ENCODE data around the gene GCK. TPM values are rescaled to one million over a fixed set of nuclear protein-coding genes. Genes with fewer than 3 reads are reported as not detected.
"Not testable (repeated sequence)": the region's sequence is repeated elsewhere in the genome, so short reads cannot be mapped to it uniquely, and the experiment has no call there.

Gene GCK
- total and polyA plus RNA-seq, 12 donors: 0.09 to 2.1 (median 0.50) TPM; not detected in 3

DNA sequence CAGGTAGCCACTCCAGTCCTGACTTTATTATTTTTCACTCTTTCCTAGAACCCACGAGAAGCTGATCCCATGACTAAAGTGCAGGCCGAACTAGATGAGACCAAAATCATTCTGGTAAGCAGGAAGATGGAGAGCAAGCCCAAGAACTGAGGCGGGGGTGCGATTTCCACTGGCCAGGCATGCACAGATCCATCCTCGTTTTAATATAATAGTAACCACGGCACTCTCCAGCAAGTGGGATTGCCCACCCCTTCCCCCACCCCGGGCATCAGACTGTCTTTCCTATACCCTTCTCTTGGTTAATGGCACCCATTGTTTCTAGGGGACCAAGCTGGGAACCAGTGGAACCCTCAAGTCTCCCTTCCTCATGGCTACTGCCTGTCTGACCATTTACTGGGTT lies 18.8 kb upstream of the GCK start:
- no peak overlapping the region for H3K4me3 ChIP-seq
- intact Hi-C loops (cut with DNase I): no loop called here
- H3K27ac ChIP-seq: no peak overlapping the region
- H3K36me3 ChIP-seq (replicated peaks in 1 of 2): peaks cover 0 to 88% of the 10 kb centered on the region in 2 donors
- H3K9me3 ChIP-seq (replicated peaks in 1 of 3): no peaks in the 10 kb centered on the region
- WGBS, 4 donors: 92 to 96% (median 94%) methylated on average over 5 to 7 of the region's 7 CpGs
- no peaks in the 10 kb centered on the region for H3K4me1 ChIP-seq (replicated peaks in 1 of 2)
- no peak for DNase-seq
- TF ChIP-seq, protein P1, sequence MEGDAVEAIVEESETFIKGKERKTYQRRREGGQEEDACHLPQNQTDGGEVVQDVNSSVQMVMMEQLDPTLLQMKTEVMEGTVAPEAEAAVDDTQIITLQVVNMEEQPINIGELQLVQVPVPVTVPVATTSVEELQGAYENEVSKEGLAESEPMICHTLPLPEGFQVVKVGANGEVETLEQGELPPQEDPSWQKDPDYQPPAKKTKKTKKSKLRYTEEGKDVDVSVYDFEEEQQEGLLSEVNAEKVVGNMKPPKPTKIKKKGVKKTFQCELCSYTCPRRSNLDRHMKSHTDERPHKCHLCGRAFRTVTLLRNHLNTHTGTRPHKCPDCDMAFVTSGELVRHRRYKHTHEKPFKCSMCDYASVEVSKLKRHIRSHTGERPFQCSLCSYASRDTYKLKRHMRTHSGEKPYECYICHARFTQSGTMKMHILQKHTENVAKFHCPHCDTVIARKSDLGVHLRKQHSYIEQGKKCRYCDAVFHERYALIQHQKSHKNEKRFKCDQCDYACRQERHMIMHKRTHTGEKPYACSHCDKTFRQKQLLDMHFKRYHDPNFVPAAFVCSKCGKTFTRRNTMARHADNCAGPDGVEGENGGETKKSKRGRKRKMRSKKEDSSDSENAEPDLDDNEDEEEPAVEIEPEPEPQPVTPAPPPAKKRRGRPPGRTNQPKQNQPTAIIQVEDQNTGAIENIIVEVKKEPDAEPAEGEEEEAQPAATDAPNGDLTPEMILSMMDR (IDR thresholded peaks at IDR 0.05): no peak
- TF ChIP-seq POLR2A (IDR thresholded peaks at IDR 0.05): no peak
- H3K27me3 ChIP-seq: no peaks in the 10 kb centered on the region

DNA sequence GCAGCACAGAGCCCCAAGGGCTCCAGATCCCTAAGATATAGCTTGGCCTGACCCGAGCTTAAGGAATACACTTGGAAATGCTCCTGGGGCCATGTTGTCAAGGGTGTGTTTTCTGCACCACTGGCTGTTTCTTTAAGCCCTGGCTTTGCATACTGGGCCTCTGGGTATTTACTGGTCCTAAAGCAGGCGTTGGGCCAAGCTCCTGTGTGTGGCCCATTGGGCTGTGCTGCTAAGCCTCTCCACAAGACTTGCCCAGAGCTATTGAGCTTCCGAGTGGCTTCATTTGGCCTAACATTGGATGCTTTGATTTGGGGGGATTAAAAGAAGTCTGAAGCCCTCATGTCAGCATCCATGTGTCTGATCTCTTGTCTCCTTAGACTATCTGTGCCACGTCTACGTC lies 16.8 kb upstream of the GCK start:
- 97 to 98% (median 98%) methylated on average over 5 of the region's 5 CpGs for WGBS, 4 donors
- Histone ChIP-seq H3K27me3 (no peaks in the 10 kb centered on the region), H3K27ac (no peak overlapping the region), H3K4me3 (no peak overlapping the region), H3K4me1 (replicated peaks in 1 of 2) (peaks cover 6 to 14% of the 10 kb centered on the region in 2 donors), H3K36me3 (replicated peaks in 1 of 2) (peaks cover 0 to 68% of the 10 kb centered on the region in 2 donors), H3K9me3 (replicated peaks in 1 of 3) (no peaks in the 10 kb centered on the region)
- intact Hi-C loops (cut with DNase I): no loop called here
- DNase-seq: no peak
- no peak for TF ChIP-seq POLR2A (IDR thresholded peaks at IDR 0.05)
- TF ChIP-seq, protein P1 (IDR thresholded peaks at IDR 0.05): no peak

DNA sequence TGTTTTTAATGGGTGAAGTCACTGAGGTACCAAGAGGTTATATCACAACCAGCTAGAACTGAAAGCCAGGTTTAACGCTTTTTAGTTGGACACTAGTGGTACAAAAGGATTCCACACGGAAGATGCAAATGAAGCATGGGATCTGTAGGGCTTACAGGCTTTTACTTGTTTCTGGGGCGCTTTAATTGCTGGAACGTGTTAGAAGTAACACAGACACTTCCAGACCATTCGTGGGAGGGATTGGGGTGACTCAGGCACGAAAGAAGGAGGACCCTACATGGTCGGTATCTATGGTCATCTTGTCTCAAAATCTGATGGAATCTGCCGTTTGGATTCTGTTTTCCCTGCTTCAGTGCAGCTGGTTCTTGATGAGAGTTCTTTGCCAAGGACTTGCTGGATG lies 12.6 kb upstream of the GCK start:
- H3K4me3 ChIP-seq: peak overlapping the region in 2 of 4 donors; percentile 71 to 83
- no peaks in the 10 kb centered on the region for H3K9me3 ChIP-seq (replicated peaks in 1 of 3)
- H3K36me3 ChIP-seq (replicated peaks in 1 of 2): peaks cover 0 to 26% of the 10 kb centered on the region in 2 donors
- DNase-seq: no peak
- peaks cover 6 to 14% of the 10 kb centered on the region in 2 donors for H3K4me1 ChIP-seq (replicated peaks in 1 of 2)
- intact Hi-C loops (cut with DNase I): no loop called here
- no peaks in the 10 kb centered on the region for H3K27me3 ChIP-seq
- H3K27ac ChIP-seq: no peak overlapping the region
- WGBS, 4 donors: 34 to 36% (median 35%) methylated on average over 8 of the region's 8 CpGs
- TF ChIP-seq, protein P1 (IDR thresholded peaks at IDR 0.05): no peak
- no peak for TF ChIP-seq POLR2A (IDR thresholded peaks at IDR 0.05)

- Histone ChIP-seq H3K36me3 (replicated peaks in 1 of 2) (peaks cover 0 to 17% of the 10 kb centered on the region in 2 donors), H3K9me3 (replicated peaks in 1 of 3) (no peaks in the 10 kb centered on the region), H3K4me1 (replicated peaks in 1 of 2) (peaks cover 6 to 14% of the 10 kb centered on the region in 2 donors), H3K4me3 (peak within 1 kb of the TSS in 3 of 4 donors; percentile 71 to 97 (median 83)), H3K27ac (peak within 1 kb of the TSS in 3 of 5 donors; percentile 41 to 86 (median 78)), H3K27me3 (no peaks in the 10 kb centered on the region)
- TF ChIP-seq, protein P1 (IDR thresholded peaks at IDR 0.05): peak in 5 of 6 experiments; percentile 51 to 79 (median 66)
- TF ChIP-seq POLR2A (IDR thresholded peaks at IDR 0.05): peak; percentile 70 to 79
- 0 to 2% (median 1%) methylated on average over 28 to 58 of the region's 58 CpGs for WGBS, 4 donors
- intact Hi-C loops (cut with DNase I): no loop called here
- peak; percentile 90 to 97 (median 95) for DNase-seq
These were observed 11.6 kb upstream of the GCK start, which contains the start of gene YKT6 for GRCh38 chr7:44200699-44201461. Gene YKT6 (plus strand): TSS chr7:44200978. CDS start chr7:44201136, 158 bp downstream.

GRCh38 chr7:44200163-44200562 lies 10.9 kb upstream of the GCK start:
- 84 to 100% (median 90%) methylated on average over 1 to 3 of the region's 3 CpGs; no CpG with 5 or more reads in 1 of the 4 donors for WGBS, 4 donors
- H3K36me3 ChIP-seq (replicated peaks in 1 of 2); intact Hi-C loops (cut with DNase I); H3K4me3 ChIP-seq; H3K9me3 ChIP-seq (replicated peaks in 1 of 3); H3K27ac ChIP-seq; H3K27me3 ChIP-seq; DNase-seq: not testable (repeated sequence)
- peaks cover 6 to 14% of the 10 kb centered on the region in 2 donors for H3K4me1 ChIP-seq (replicated peaks in 1 of 2)

Measured in adrenal gland (tissue), 12 donors.